Activated CD8-positive, alpha-beta T cell treated with anti-CD3 and anti-CD28 coated beads for 36 hours (primary cell): ENCODE data around the gene SYP. TPM values are rescaled to one million over a fixed set of nuclear protein-coding genes. Genes with fewer than 3 reads are reported as not detected.
"Not testable (repeated sequence)": the region's sequence is repeated elsewhere in the genome, so short reads cannot be mapped to it uniquely, and the experiment has no call there.

Experiments
- ATAC-seq: fragments of 200-7000 bp; cut with Tn5 transposase; one replicate; pipeline ENCODE4 v1.10.0; 2021; ENCODE audit warnings: mild to moderate bottlenecking, moderate library complexity
- CTCF ChIA-PET: fragments of 350-600 bp; sonication (Branson Sonifier 250); formaldehyde crosslinking; loops from one replicate; lab custom pipeline; 2021; ENCODE audit warnings: antibody characterized with exemption; lab: Charles Lee
- POLR2A ChIA-PET: fragments of 350-600 bp; sonication (Branson Sonifier 250); formaldehyde crosslinking; loops from one replicate; lab custom pipeline; 2021; ENCODE audit warnings: antibody characterized with exemption; lab: Charles Lee
- DNase-seq: peaks from one replicate; pipeline ENCODE4 v3.0.0-alpha.2; 2020
- H3K27ac Mint-ChIP-seq: one replicate; pipeline ENCODE4 v1.8.0; 2021; ENCODE audit warnings: mild to moderate bottlenecking, mixed read lengths
- H3K27me3 Mint-ChIP-seq: one replicate; pipeline ENCODE4 v1.8.0; 2021; ENCODE audit warnings: mixed read lengths
- H3K36me3 Mint-ChIP-seq: one replicate; pipeline ENCODE4 v1.8.0; 2021; ENCODE audit warnings: low read depth, mixed read lengths
- H3K4me1 Mint-ChIP-seq: one replicate; pipeline ENCODE4 v1.8.0; 2021; ENCODE audit warnings: low read depth, mixed read lengths
- H3K4me3 Mint-ChIP-seq: one replicate; pipeline ENCODE4 v1.8.0; 2021; ENCODE audit warnings: mild to moderate bottlenecking, moderate library complexity, mixed read lengths
- H3K9me3 Mint-ChIP-seq: one replicate; pipeline ENCODE4 v1.8.0; 2021; ENCODE audit warnings: mixed read lengths
- CTCF ChIP-seq: fragments of 200-600 bp; IDR thresholded peaks from one replicate; pipeline ENCODE4 v1.8.0; 2022; ENCODE audit warnings: antibody characterized with exemption, mild to moderate bottlenecking
- intact Hi-C: fragments of 100-400 bp; cut with micrococcal nuclease; formaldehyde crosslinking; loops from one replicate; pipeline ENCODE4 v1.10.0; 2022
- total RNA-seq, 2 experiments: library from RNA; stranded (reverse); gene quantifications; one replicate each; pipeline ENCODE4 v1.2.3, GENCODE V29; 2021

Gene SYP
- total RNA-seq, 2 experiments from 2014 or later = 10.2 to 11.4 TPM

- Mint-ChIP-seq H3K4me1 (peaks cover 2% of the 10 kb centered on the region), H3K4me3 (no peak overlapping the region), H3K9me3 (no peaks in the 10 kb centered on the region), H3K27me3 (no peaks in the 10 kb centered on the region), H3K27ac (no peak overlapping the region), H3K36me3 (no peaks in the 10 kb centered on the region)
- ATAC-seq (no peak), DNase-seq (no peak)
- intact Hi-C loops = no loop called here
- POLR2A ChIA-PET = no interaction called here
- CTCF ChIA-PET = no interaction called here
- TF ChIP-seq CTCF = no peak
Observed at GRCh38 chrX:49147936-49148335, 52.1 kb downstream of the SYP start.

GRCh38 chrX:49147282-49147681 is 52.7 kb downstream of the SYP start:
- Mint-ChIP-seq H3K27me3 (no peaks in the 10 kb centered on the region), H3K36me3 (no peaks in the 10 kb centered on the region), H3K27ac (no peak overlapping the region), H3K4me3 (no peak overlapping the region), H3K4me1 (peaks cover 5% of the 10 kb centered on the region), H3K9me3 (no peaks in the 10 kb centered on the region)
- intact Hi-C loops = no loop called here
- CTCF ChIA-PET = no interaction called here
- DNase-seq (no peak), ATAC-seq (no peak)
- TF ChIP-seq CTCF = no peak
- POLR2A ChIA-PET = no interaction called here

GRCh38 chrX:49143154-49143553 is 56.8 kb downstream of the SYP start:
- DNase-seq = peak; percentile 56
- intact Hi-C loops, H3K27ac Mint-ChIP-seq, H3K4me3 Mint-ChIP-seq, H3K27me3 Mint-ChIP-seq, H3K36me3 Mint-ChIP-seq, H3K4me1 Mint-ChIP-seq, H3K9me3 Mint-ChIP-seq: not testable (repeated sequence)
- ATAC-seq = peak; percentile 47
- POLR2A ChIA-PET = interaction anchor here (0.8 kb wide), 1 partner anchor 22 kb away, joined by 3 read pairs; no protein-coding TSS in a partner anchor
- CTCF ChIA-PET = interaction anchor here (0.9 to 4.1 kb wide), 5 partner anchors 13 to 121 kb away, joined by 3 to 18 read pairs (median 4); partner anchors contain the start of gene FOXP3

- H3K27me3 Mint-ChIP-seq, POLR2A ChIA-PET, H3K4me3 Mint-ChIP-seq, DNase-seq, H3K27ac Mint-ChIP-seq, H3K36me3 Mint-ChIP-seq, H3K4me1 Mint-ChIP-seq, intact Hi-C loops, ATAC-seq, H3K9me3 Mint-ChIP-seq: not testable (repeated sequence)
- CTCF ChIA-PET = interaction anchor here (0.7 to 4.1 kb wide), 6 partner anchors 11 to 51 kb away, joined by 3 to 18 read pairs (median 4); no protein-coding TSS in a partner anchor
- TF ChIP-seq CTCF = peak; percentile 48
Observed at GRCh38 chrX:49142264-49142663, 57.7 kb downstream of the SYP start.

GRCh38 chrX:49139713-49140112 is 60.3 kb downstream of the SYP start:
- intact Hi-C loops = no loop called here
- no peak for ATAC-seq
- no peak for TF ChIP-seq CTCF
- Mint-ChIP-seq H3K27ac (no peak overlapping the region), H3K9me3 (peaks cover 2% of the 10 kb centered on the region), H3K4me1 (peaks cover 5% of the 10 kb centered on the region), H3K4me3 (no peak overlapping the region), H3K36me3 (peaks cover 2% of the 10 kb centered on the region), H3K27me3 (no peaks in the 10 kb centered on the region)
- DNase-seq = no peak
- CTCF ChIA-PET = no interaction called here
- POLR2A ChIA-PET = no interaction called here

Other genes with a start within 250 kb of the SYP start
- gene OTUD5, start 242.6 kb downstream of the SYP start, total RNA-seq = 10 to 100 TPM; 50.6 to 51.5 TPM
- 1 to 10 TPM; 2.5 to 2.6 TPM for gene KCND1, start 228.3 kb downstream of the SYP start, total RNA-seq
- gene GRIPAP1, start 197.9 kb downstream of the SYP start, total RNA-seq = 10 to 100 TPM; 64.3 to 67.7 TPM
- 10 to 100 TPM; 17.9 to 19.5 TPM for gene TFE3, start 156.8 kb downstream of the SYP start, total RNA-seq
- 1 to 10 TPM; 3.5 to 3.7 TPM for gene CCDC120, start 141.2 kb downstream of the SYP start, total RNA-seq
- gene PRAF2, start 126.2 kb downstream of the SYP start, total RNA-seq = 10 to 100 TPM; 10.8 to 12.4 TPM
- 10 to 100 TPM; 16.9 to 19.6 TPM for gene WDR45, start 120.3 kb downstream of the SYP start, total RNA-seq
- gene GPKOW, start 76.5 kb downstream of the SYP start, total RNA-seq = 10 to 100 TPM; 18.5 to 19.0 TPM
- under 1 TPM; 0.54 to 0.87 TPM for gene MAGIX, start 37.4 kb downstream of the SYP start, total RNA-seq
- gene PLP2, start 28.3 kb downstream of the SYP start, total RNA-seq = 100 to 1,000 TPM; 130 to 136 TPM
- 10 to 100 TPM; 25.9 TPM for gene PRICKLE3, start 13.8 kb downstream of the SYP start, total RNA-seq
- 1 to 10 TPM in 1 of 2 experiments, under 1 TPM in 1; 0.90 to 1.1 TPM for gene CACNA1F, start 33.1 kb upstream of the SYP start, total RNA-seq
- 10 to 100 TPM; 27.4 to 29.9 TPM for gene CCDC22, start 35.3 kb upstream of the SYP start, total RNA-seq
- 10 to 100 TPM; 22.3 to 23.5 TPM for gene FOXP3, start 64.5 kb upstream of the SYP start, total RNA-seq
- 1 to 10 TPM; 4.8 to 5.4 TPM for gene PPP1R3F, start 69.6 kb upstream of the SYP start, total RNA-seq
- not detected for gene GAGE10, start 103.5 kb upstream of the SYP start, total RNA-seq
- gene GAGE12J, start 121.8 kb upstream of the SYP start, total RNA-seq = not detected
- not detected for gene GAGE13, start 131.4 kb upstream of the SYP start, total RNA-seq